GM10847 (cell line): ENCODE data around the gene PEAK1.

ENCODE experiments used
- POLR2A ChIP-seq: IDR thresholded peaks from 2 replicates; pipeline ENCODE4 v1.6.1; 2011; ENCODE audit not compliant: insufficient read length; ENCODE audit errors: extremely low read depth

The PEAK1 gene

GRCh38 chr15:77440378-77440999, 20.6 kb upstream of the PEAK1 start:
- no peak for TF ChIP-seq POLR2A

GRCh38 chr15:77437264-77437663, 17.4 kb upstream of the PEAK1 start:
- TF ChIP-seq POLR2A = no peak

GRCh38 chr15:77436822-77437221, 16.9 kb upstream of the PEAK1 start:
- TF ChIP-seq POLR2A = no peak

GRCh38 chr15:77430652-77431051, 10.7 kb upstream of the PEAK1 start:
- TF ChIP-seq POLR2A = no peak

- TF ChIP-seq POLR2A = no peak
These were observed 10.3 kb upstream of the PEAK1 start for GRCh38 chr15:77430213-77430612.

GRCh38 chr15:77426871-77427270, 7.0 kb upstream of the PEAK1 start:
- TF ChIP-seq POLR2A = no peak

- no peak for TF ChIP-seq POLR2A
These were observed 6.5 kb upstream of the PEAK1 start for GRCh38 chr15:77426377-77426776.

GRCh38 chr15:77425104-77425503, 5.2 kb upstream of the PEAK1 start:
- TF ChIP-seq POLR2A = no peak

- no peak for TF ChIP-seq POLR2A
These were observed 1.4 kb upstream of the PEAK1 start for GRCh38 chr15:77421370-77421700.

- no peak for TF ChIP-seq POLR2A
These were observed 886 bp upstream of the PEAK1 start, which contains the start of gene HMG20A for GRCh38 chr15:77420610-77421369. HMG20A (plus strand) TSS chr15:77420888; CDS start chr15:77458408, 37,520 bp downstream.

- no peak for TF ChIP-seq POLR2A
These were observed 703 bp downstream of the PEAK1 start for GRCh38 chr15:77418966-77419835.

GRCh38 chr15:77418391-77418965, 1.4 kb downstream of the PEAK1 start:
- no peak for TF ChIP-seq POLR2A

GRCh38 chr15:77417602-77418001, 2.3 kb downstream of the PEAK1 start:
- TF ChIP-seq POLR2A = no peak

GRCh38 chr15:77416954-77417353, 3.0 kb downstream of the PEAK1 start:
- no peak for TF ChIP-seq POLR2A

- TF ChIP-seq POLR2A = no peak
These were observed 3.8 kb downstream of the PEAK1 start for GRCh38 chr15:77416148-77416455.
